Measurements from ENCODE around the gene RETREG1.

GRCh38 chr5:16519435-16519834, 97.4 kb downstream of the RETREG1 start:
- TF ChIP-seq EZH2 (IDR thresholded peaks at IDR 0.05; ENCODE audit: borderline replicate concordance, low read depth, low read length, poor library complexity, severe bottlenecking) (no peak), CTCF (conservative IDR thresholded peaks at IDR 0.05; ENCODE audit: low read depth, low read length) (no peak)
